Bladder microvascular endothelial cell (primary cell): ENCODE data around the gene GOLT1B. TPM values are rescaled to one million over a fixed set of nuclear protein-coding genes. Genes with fewer than 3 reads are reported as not detected.

Source experiments
- total RNA-seq: library from RNA; depleted of rRNA; stranded (reverse); fragments of >200 nt; gene quantifications from 2 replicates; pipeline ENCODE4 v1.2.3, GENCODE V29; 2014

GOLT1B gene, protein sequence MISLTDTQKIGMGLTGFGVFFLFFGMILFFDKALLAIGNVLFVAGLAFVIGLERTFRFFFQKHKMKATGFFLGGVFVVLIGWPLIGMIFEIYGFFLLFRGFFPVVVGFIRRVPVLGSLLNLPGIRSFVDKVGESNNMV
- 17.5 and 24.6 TPM in 2 replicates for total RNA-seq

DNA sequence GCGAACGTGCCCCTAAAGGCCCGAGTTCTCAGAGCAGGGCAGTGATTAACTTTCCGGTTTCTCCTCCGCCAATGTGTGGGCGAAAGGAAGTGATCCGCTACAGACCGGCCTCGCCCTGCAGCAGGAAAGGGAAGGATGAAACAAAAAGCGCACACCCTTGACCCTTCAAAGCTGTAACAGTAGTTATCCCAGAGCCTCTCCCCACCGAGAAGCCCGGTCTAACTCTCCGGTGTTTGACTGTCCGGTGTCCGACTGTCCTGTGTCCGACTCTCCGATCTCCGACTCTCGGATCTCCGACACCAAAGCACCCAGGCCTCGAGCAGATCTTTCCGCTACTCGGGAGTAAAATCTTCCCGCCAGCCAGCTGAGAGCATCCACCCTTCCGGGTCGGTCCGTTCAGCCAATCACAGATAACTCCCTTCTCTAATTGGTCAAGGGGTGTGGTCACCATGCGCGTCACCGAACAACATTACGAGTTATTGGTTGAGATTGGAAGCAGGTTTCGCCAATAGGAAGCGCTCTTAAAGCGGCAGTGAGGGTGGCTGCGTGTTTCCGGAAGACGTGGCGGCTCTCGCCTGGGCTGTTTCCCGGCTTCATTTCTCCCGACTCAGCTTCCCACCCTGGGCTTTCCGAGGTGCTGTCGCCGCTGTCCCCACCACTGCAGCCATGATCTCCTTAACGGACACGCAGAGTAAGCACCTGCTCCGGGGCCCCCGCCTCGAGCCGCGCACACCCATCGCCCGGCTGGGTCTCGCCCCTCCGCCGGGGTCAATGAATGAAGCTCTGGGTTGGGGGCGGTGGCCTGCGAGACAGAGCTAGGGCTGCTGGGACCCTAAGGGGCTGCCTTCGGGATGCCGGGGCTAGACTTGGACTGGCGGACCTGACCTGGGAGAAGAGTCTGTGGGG, at the start of gene GOLT1B, which contains the start of gene RECQL:
Gene GOLT1B (plus strand): TSS at position 532 of the 906 bp plus-strand sequence. CDS start 135 bp downstream, at position 667.
Gene RECQL (minus strand): TSS at position 378 of the 906 bp plus-strand sequence. CDS start 2,065 bp downstream, outside the sequence.

DNA sequence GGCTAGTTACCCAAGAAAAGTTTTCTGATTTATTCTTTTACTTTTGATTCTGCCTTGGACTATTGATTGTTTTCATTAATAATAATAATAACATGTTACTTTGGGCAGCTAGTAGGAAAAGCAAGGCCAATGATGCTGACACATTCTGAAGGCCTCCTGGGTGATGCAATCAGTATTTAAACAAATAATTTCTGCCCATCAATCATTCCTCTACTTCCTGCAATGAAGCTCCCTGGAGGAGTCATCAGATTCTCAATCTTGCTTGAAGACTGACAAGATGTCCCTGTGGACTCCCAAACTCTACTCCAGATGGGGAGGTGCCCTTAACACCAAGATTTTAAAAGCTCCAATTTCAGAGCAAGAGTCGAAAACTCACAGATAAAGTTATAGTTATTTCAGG, 24.5 kb downstream of the GOLT1B start, which contains the start of gene SPX:
Gene SPX (plus strand): TSS at position 244 of the 400 bp plus-strand sequence. CDS start 177 bp downstream, outside the sequence.

Other genes with a start within 250 kb of the GOLT1B start
- 0.19 TPM in 1 of 2 replicates, not detected in the other for gene SLCO1A2, start 166.9 kb upstream of the GOLT1B start, total RNA-seq
- gene IAPP, start 128.9 kb upstream of the GOLT1B start, total RNA-seq = not detected in 2 replicates
- 3.6 and 12.8 TPM in 2 replicates for gene PYROXD1, start 64.1 kb upstream of the GOLT1B start, total RNA-seq
- 80.9 and 135 TPM in 2 replicates for gene RECQL, start 154 bp upstream of the GOLT1B start, total RNA-seq
- gene SPX, start 24.5 kb downstream of the GOLT1B start, total RNA-seq = 0.06 and 0.16 TPM in 2 replicates
- gene GYS2, start 103.1 kb downstream of the GOLT1B start, total RNA-seq = not detected in 2 replicates
- gene LDHB, start 156.1 kb downstream of the GOLT1B start, total RNA-seq = 468 and 482 TPM in 2 replicates